Hypothalamus (tissue), 51 donors: ENCODE results near the gene FXYD5.
"Not testable (repeated sequence)": the region's sequence is repeated elsewhere in the genome, so short reads cannot be mapped to it uniquely, and the experiment has no call there.

ENCODE experiments used
- DNase-seq, 51 donors: peaks; one replicate each; lab custom pipeline; 2025; lab: John Stamatoyannopoulos, UW

The FXYD5 gene

GRCh38 chr19:35153129-35153522 lies 1.4 kb upstream of the FXYD5 start:
- DNase-seq = not testable (repeated sequence)

DNA sequence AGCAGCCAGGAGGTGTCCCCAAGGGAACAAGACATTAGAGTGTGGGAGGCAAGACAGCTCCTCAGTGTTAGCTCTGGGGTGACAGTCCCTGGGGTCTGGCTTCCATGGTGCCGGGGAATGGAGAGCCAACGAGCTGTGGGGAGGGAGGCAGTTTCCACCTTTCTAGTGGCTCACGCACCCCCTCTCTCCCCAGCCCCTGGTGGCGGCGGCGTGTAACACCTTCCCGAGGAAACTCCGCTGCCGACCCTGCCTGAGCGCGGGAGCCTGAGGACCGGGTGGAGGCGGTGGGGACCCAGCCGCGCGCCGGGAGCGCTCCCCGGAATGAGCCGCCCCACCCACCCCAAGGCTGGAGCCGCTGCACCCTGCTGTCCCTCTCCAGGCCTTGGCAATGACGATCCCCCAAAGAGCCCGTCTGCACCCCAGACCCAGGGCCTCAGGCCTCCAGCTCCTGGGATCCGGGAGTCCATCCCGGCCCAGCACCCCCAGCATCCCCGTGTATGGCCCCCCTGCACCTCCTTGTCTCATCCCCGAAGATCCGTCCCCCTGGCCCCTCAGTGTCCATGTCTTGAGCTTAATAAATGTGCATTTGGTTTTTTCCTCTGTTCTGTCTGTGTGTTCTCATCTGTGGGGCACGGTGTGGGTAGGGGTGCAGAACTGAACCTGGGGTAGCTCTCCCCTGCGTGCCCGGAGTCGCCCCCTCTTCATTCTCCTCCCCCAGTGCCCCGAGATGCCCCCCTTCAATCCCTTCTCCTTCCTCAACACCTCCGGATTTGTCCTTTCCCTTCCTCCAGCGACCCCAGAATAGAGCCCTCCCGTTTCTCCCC lies 622 bp upstream of the FXYD5 start:
- no peak for DNase-seq

- no peak for DNase-seq
Measured at GRCh38 chr19:35155441-35155840, 906 bp downstream of the FXYD5 start.

DNA sequence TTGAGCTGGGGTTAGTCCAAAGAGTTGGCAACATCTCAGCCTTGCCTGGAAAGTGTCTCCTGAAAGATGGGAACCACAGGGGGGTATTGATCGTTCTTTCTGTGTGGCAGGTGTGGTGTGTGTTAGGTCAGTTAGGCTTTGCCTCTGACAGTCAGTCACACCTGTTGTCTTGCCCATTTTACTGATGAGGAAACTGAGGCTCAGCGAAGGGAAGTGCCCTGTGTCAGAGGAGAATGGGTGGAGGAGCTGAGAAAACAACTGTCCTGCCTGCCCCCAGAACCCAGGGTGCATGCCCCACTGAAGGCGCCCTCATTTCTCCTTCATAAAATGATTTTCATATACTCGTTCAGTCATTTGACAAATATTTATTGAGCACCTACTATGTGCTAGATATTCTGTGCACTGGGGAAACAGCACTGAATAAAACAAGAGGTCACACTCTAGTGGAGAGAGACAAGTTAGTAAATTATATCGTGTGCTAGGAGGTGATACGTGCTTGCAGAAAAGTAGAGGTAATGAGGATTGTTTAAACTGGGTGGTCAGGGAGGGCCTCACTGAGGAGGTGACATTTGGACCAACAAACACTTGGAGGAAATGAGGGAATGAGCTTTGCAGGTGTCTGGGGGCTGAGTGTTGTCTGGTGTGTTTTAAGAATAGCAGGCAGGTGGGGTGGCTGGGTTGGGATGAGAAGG lies 1.6 kb downstream of the FXYD5 start:
- no peak for DNase-seq

DNA sequence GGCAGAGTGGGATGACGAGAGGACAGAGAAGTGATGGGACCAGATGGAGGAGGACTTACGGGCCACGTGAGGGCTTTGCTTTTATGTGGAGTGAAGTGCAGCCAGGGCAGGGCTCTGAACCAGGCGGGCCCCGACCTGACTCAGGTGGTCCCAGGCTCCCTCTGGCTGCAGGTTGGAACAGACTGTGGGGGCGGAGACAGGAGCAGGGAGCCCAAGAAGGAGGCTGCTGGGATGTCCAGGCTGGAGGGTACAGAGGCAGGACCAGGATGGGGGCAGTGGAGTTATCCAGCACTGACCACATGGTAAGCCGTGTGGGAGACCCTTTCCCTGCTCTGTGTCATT lies 2.1 kb downstream of the FXYD5 start:
- DNase-seq = no peak

GRCh38 chr19:35157431-35157830 lies 2.9 kb downstream of the FXYD5 start:
- DNase-seq = no peak

- DNase-seq = no peak
Measured at GRCh38 chr19:35159606-35160005, 5.1 kb downstream of the FXYD5 start.

GRCh38 chr19:35160629-35161433 lies 6.3 kb downstream of the FXYD5 start:
- DNase-seq = no peak

GRCh38 chr19:35161434-35161743 lies 6.9 kb downstream of the FXYD5 start:
- no peak for DNase-seq

GRCh38 chr19:35162471-35163326 lies 8.2 kb downstream of the FXYD5 start:
- DNase-seq = no peak

DNA sequence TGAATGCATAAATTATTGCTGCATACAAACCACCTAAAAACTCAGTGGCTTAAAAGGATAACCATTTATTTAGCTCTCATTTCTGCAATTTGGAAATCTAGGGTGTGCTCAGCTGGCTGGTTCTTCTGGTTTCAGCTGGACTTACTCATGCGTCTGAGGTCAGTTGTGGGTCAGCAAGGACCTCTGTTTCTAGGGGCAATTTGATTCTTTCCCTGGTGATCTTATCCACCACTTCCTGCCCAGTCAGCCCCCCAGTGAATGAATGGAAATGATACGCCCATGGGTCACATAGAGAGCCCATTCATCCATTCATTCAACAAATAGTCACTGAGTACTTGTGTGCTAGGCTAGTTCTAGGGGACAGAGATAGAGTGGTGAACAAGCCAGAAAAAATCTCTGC lies 9.9 kb downstream of the FXYD5 start:
- no peak for DNase-seq

- DNase-seq = no peak
Measured at GRCh38 chr19:35165200-35166058, 10.9 kb downstream of the FXYD5 start.

DNA sequence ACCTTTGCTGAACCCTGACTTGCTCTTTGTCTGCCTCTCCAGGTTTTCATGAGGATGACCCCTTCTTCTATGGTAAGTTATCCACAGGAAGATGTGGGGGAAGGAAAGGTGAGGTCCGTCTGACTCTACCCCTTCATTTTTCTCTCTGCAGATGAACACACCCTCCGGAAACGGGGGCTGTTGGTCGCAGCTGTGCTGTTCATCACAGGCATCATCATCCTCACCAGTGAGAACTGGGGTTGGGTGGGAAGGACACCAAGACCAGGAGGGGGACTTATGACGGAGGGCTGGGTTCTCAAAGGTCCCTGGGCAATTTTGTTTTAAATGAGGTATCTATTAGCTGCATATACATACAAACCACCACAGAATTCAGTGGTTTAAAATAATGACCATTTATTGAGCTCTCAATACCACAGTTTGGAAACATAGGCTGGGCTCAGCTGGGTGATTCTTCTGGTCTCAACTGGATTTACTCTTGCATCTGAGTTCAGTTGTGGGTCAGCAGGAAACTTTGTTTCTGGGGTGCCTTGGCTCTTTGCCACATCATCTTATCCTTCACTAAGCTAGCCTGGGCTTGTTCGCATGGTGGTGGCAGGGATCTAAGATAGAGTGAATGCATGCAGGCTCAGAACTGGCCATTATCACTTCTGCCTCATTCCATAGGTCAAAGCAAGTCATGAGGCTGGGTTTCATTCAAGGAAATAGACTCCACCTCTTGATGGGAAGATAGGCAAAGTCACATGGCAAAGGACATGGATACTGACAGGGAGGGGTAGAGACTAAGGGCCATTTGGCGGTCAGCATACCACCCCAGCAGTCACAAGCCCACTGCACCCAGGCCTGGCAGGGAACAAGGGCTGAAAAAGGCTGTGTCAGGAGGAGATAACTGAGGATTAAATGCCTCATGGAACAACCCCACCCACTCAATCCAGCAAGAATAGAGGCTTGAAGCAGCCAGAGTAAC lies 11.8 kb downstream of the FXYD5 start:
- DNase-seq = no peak

- DNase-seq = no peak
Measured at GRCh38 chr19:35167251-35168119, 12.9 kb downstream of the FXYD5 start.

DNA sequence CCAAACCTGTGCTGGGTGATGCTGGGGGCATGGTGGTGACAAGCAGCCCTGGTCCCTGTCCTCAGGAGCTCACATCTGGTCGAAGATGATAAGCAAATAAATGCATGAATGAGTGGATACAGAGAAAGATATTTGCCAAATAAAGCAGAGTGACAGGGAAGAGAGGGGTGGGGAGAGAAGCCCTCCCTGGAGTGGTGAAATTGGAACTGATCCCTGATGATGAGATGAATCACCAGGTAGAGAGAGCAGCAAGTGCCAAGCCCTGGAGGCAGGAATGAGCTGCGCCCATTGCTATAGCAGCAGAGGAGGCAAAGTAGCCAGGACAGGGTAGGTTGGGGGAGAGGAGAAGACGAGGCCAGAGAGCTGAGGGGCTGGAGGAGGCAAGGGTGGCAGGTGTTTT lies 13.7 kb downstream of the FXYD5 start:
- no peak for DNase-seq

DNA sequence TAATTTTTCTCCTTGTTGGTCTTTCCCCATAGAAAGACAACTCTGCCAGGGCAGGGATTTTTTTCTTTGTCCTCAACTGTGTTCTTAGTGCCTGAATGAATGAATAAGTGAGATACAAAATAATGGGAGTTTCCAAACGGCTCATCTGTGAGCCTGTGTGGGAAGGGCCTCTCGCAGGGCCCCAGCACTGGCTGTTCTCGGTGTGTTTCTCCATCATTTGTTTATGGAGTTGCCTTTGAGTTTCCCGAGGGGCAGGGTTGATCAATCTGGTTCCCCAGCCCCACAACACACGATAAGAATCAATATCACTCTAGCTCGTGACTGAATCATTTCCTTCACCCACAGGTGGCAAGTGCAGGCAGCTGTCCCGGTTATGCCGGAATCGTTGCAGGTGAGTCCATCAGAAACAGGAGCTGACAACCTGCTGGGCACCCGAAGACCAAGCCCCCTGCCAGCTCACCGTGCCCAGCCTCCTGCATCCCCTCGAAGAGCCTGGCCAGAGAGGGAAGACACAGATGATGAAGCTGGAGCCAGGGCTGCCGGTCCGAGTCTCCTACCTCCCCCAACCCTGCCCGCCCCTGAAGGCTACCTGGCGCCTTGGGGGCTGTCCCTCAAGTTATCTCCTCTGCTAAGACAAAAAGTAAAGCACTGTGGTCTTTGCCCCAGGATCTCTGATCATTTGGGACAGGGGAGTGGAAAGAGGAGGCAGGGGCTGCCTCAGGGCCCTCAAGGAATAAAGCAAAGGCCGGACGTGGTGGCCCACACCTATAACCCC lies 14.9 kb downstream of the FXYD5 start:
- DNase-seq = no peak
